ELR (cell line): Measurements from ENCODE around the gene CFAP77.

Experiments used
- DNase-seq: peaks from one replicate; pipeline ENCODE4 v3.0.0-alpha.2; 2015; ENCODE audit warnings: low read depth

Gene CFAP77

GRCh38 chr9:132597073-132597775 lies 187.2 kb downstream of the CFAP77 start:
- no peak for DNase-seq

- no peak for DNase-seq
Measured at GRCh38 chr9:132600326-132600984, 190.4 kb downstream of the CFAP77 start.

GRCh38 chr9:132602207-132602606 lies 192.2 kb downstream of the CFAP77 start:
- DNase-seq = no peak

- DNase-seq = no peak
Measured at GRCh38 chr9:132605387-132605786, 195.4 kb downstream of the CFAP77 start.

- no peak for DNase-seq
Measured at GRCh38 chr9:132606066-132606465, 196.1 kb downstream of the CFAP77 start.

GRCh38 chr9:132609184-132609583 lies 199.2 kb downstream of the CFAP77 start:
- no peak for DNase-seq

- DNase-seq = peak; percentile 98
Measured at GRCh38 chr9:132609829-132610228, 199.8 kb downstream of the CFAP77 start.

- DNase-seq = no peak
Measured at GRCh38 chr9:132610661-132611060, 200.7 kb downstream of the CFAP77 start.

GRCh38 chr9:132614324-132614723 lies 204.3 kb downstream of the CFAP77 start:
- DNase-seq = no peak

GRCh38 chr9:132615774-132616173 lies 205.8 kb downstream of the CFAP77 start:
- DNase-seq = no peak

- DNase-seq = no peak
Measured at GRCh38 chr9:132616725-132617124, 206.7 kb downstream of the CFAP77 start.

GRCh38 chr9:132622159-132622558 lies 212.1 kb downstream of the CFAP77 start:
- peak; percentile 21 for DNase-seq
